Adrenal gland (tissue), 12 donors: ENCODE data around the gene RAB3IP. TPM values are rescaled to one million over a fixed set of nuclear protein-coding genes. Genes with fewer than 3 reads are reported as not detected.

Experiments
- DNase-seq, 7 donors: peaks; one replicate each; pipeline ENCODE4 v3.0.0-alpha.2; 2019 to 2020
- H3K27ac ChIP-seq, 5 donors: fragments of 200-600 bp; sonication (generic) in 4 of 5; 1 replicate in 3 of 5; 2 replicates in 2 of 5; pipeline versions ENCODE4 v1.5.1 to v1.8.0; 2016 to 2020; ENCODE audit warnings: mild to moderate bottlenecking in 1 of 5
- H3K27me3 ChIP-seq: fragments of 200-600 bp; 2 replicates; pipeline ENCODE4 v1.8.0; 2021
- H3K36me3 ChIP-seq, 2 donors: fragments of 200-600 bp; replicated peaks in 1 of 2; 1 replicate in 1 of 2; 2 replicates in 1 of 2; pipeline versions ENCODE4 v1.5.1 to v1.8.0; 2018 to 2022
- H3K4me1 ChIP-seq, 2 donors: fragments of 200-600 bp; replicated peaks in 1 of 2; 1 replicate in 1 of 2; 2 replicates in 1 of 2; pipeline versions ENCODE4 v1.5.1 to v1.8.0; 2018 to 2021
- H3K4me3 ChIP-seq, 4 donors: fragments of 200-600 bp; sonication (generic) in 3 of 4; one replicate each; pipeline ENCODE4 v1.5.1; 2016 to 2018
- H3K9me3 ChIP-seq, 3 donors: fragments of 200-600 bp; sonication (generic) in 1 of 3; replicated peaks in 1 of 3; 1 replicate in 2 of 3; 2 replicates in 1 of 3; pipeline versions ENCODE4 v1.5.1 to v1.8.0; 2016 to 2021
- POLR2A ChIP-seq, 2 donors: fragments of 450-650 bp; IDR thresholded peaks; one replicate each; pipeline ENCODE4 v1.6.1; 2017; ENCODE audit warnings: antibody characterized with exemption in 2 of 2, mild to moderate bottlenecking in 2 of 2, moderate library complexity in 1 of 2
- WGBS, 4 donors: extraction: QIAGEN DNeasy Blood & Tissue Kit in 2 of 4; methylation state at CpG; one replicate each; pipeline versions ENCODE4 v1.1.5 to v1.1.7; 2013 to 2017; 5-methylcytosine and 5-hydroxymethylcytosine counted together
- intact Hi-C, 2 donors: fragments of 100-400 bp; cut with DNase I; formaldehyde crosslinking; loops; one replicate each; pipeline versions ENCODE4 v1.14.1 to v1.15.0; 2022 to 2023
- polyA plus RNA-seq, 3 donors: library from polyadenylated mRNA; stranded (reverse); fragments of 200-250 nt in 2 of 3; fragments of 350-450 nt in 1 of 3; fragmentation: Illumina TruSeq in 1 of 3; extraction: RNeasy Lipid Tissue Mini Kit (QIAGEN cat#74804) in 1 of 3; gene quantifications; one replicate each; pipeline ENCODE4 v1.2.3, GENCODE V29; 2013 to 2014
- total RNA-seq, 9 donors: library from RNA; depleted of rRNA in 4 of 9; stranded (reverse); fragments of >200 nt in 4 of 9; fragments of 120-200 nt in 1 of 9; fragmentation: NEBNext Ultra II Directional in 1 of 9; extraction: Animal tissue kit (Norgen Biotek cat#: 25700) in 1 of 9; gene quantifications; one replicate each; pipeline versions ENCODE4 v1.1.0 to v1.2.4, GENCODE V29; 2013 to 2023
- TF ChIP-seq, protein P1 (sequence below), 6 experiments: fragments of 450-650 bp in 4 of 6; fragments of 200-600 bp in 2 of 6; sonication (generic) in 1 of 6; IDR thresholded peaks; 1 replicate in 5 of 6; 2 replicates in 1 of 6; pipeline versions ENCODE4 v1.5.1 to v1.8.0; 2016 to 2021; ENCODE audit warnings: antibody characterized with exemption in 6 of 6, mild to moderate bottlenecking in 2 of 6, moderate library complexity in 1 of 6
- donor health status: healthy with polysubstance abuse.
- donor health status: Bipolar disorder and iron deficiency.
- donor health status: DM: yes; HTN: yes; CAD: no.
- donor health status: DM: no; HTN: no; CAD: no.
- donor health status: DM: no; HTN: no; CAD: no.
- donor health status: DM: yes; HTN: yes; CAD: no.

RAB3IP gene
- total and polyA plus RNA-seq, 12 donors, result 15.4 to 61.9 (median 27.9) TPM

DNA sequence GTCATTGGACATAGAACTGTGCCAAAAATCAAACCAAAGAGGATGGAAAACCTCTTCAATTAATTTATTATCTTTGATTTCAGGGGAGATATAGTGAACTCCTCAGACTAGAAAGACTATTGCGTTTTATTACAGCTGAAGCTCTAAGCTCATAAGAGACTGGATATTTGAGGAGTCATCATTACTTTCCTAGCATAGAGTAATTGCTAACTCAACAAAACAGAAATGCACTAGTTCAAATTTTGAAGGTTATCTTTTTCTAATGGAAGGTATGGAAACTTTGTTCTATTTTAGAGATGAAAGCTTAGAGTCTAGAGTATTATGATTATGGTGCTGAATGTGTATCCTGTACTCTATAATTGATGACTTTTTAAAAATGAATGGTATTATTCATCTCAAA, 34.3 kb upstream of the RAB3IP start:
- 0 to 5% (median 0%) methylated on average over 1 of the region's 1 CpG for WGBS, 4 donors
- no peak for DNase-seq
- Histone ChIP-seq H3K9me3 (no peaks in the 10 kb centered on the region), H3K4me3 (no peak overlapping the region), H3K4me1 (no peaks in the 10 kb centered on the region), H3K27me3 (no peaks in the 10 kb centered on the region), H3K36me3 (no peaks in the 10 kb centered on the region), H3K27ac (no peak overlapping the region)
- TF ChIP-seq, protein P1, sequence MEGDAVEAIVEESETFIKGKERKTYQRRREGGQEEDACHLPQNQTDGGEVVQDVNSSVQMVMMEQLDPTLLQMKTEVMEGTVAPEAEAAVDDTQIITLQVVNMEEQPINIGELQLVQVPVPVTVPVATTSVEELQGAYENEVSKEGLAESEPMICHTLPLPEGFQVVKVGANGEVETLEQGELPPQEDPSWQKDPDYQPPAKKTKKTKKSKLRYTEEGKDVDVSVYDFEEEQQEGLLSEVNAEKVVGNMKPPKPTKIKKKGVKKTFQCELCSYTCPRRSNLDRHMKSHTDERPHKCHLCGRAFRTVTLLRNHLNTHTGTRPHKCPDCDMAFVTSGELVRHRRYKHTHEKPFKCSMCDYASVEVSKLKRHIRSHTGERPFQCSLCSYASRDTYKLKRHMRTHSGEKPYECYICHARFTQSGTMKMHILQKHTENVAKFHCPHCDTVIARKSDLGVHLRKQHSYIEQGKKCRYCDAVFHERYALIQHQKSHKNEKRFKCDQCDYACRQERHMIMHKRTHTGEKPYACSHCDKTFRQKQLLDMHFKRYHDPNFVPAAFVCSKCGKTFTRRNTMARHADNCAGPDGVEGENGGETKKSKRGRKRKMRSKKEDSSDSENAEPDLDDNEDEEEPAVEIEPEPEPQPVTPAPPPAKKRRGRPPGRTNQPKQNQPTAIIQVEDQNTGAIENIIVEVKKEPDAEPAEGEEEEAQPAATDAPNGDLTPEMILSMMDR (IDR thresholded peaks at IDR 0.05), result no peak
- no peak for TF ChIP-seq POLR2A (IDR thresholded peaks at IDR 0.05)
- intact Hi-C loops, result no loop called here

DNA sequence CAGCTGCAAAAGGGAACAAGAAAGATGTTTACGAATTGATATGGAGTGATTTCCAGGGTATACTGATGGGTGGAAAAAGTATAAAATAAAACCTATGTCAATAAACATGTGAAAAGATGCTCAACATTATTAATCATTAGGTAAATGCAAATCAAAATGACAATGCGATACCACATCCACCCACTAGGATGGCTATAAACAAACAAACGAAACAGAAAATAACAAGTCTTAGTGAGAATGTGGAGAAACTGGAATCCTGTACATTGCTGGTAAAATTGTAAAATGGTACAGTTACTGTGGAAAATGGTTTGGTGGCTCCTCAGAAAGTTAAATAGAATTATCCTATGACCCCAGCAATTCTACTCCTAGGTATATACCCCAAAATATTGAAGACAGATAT, 30.0 kb upstream of the RAB3IP start:
- no peak overlapping the region for H3K4me3 ChIP-seq
- no peaks in the 10 kb centered on the region for H3K9me3 ChIP-seq
- no peak overlapping the region for H3K27ac ChIP-seq
- intact Hi-C loops, result no loop called here
- WGBS, 4 donors, result 79 to 89% (median 85%) methylated on average over 3 of the region's 3 CpGs
- TF ChIP-seq, protein P1 (IDR thresholded peaks at IDR 0.05), result no peak
- no peak for TF ChIP-seq POLR2A (IDR thresholded peaks at IDR 0.05)
- DNase-seq, result no peak
- no peaks in the 10 kb centered on the region for H3K27me3 ChIP-seq
- H3K4me1 ChIP-seq, result no peaks in the 10 kb centered on the region
- H3K36me3 ChIP-seq, result no peaks in the 10 kb centered on the region

DNA sequence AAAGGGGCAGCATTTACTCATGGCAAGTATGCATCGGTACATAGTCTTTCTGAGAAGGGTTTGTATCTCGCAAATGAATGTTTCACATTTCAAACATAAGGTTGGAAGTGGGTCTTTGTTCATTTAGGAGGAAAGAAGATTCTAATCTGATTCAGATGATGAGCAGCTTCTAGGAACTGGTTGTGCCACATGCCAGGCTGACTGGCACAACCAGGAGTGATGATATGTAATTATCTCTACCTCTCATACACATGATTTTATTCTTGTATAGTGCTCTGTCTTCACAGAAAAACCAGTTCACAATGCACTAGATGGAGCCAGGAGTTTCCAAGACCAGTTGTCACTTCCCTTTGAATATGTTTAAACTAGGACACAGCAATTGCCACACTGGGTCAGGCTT, 25.8 kb upstream of the RAB3IP start:
- no peaks in the 10 kb centered on the region for H3K4me1 ChIP-seq
- no peaks in the 10 kb centered on the region for H3K9me3 ChIP-seq
- DNase-seq, result no peak
- no peaks in the 10 kb centered on the region for H3K36me3 ChIP-seq
- no peak overlapping the region for H3K27ac ChIP-seq
- H3K27me3 ChIP-seq, result no peaks in the 10 kb centered on the region
- intact Hi-C loops, result no loop called here
- 95 to 100% (median 97%) methylated on average over 2 of the region's 2 CpGs for WGBS, 4 donors
- no peak overlapping the region for H3K4me3 ChIP-seq
- no peak for TF ChIP-seq POLR2A (IDR thresholded peaks at IDR 0.05)
- TF ChIP-seq, protein P1 (IDR thresholded peaks at IDR 0.05), result no peak

GRCh38 chr12:69714542-69714941, 24.1 kb upstream of the RAB3IP start:
- Histone ChIP-seq H3K4me1 (no peaks in the 10 kb centered on the region), H3K27ac (no peak overlapping the region), H3K9me3 (no peaks in the 10 kb centered on the region), H3K36me3 (no peaks in the 10 kb centered on the region), H3K4me3 (no peak overlapping the region), H3K27me3 (no peaks in the 10 kb centered on the region)
- DNase-seq, result no peak
- 67 to 84% (median 80%) methylated on average over 3 of the region's 3 CpGs for WGBS, 4 donors
- no peak for TF ChIP-seq POLR2A (IDR thresholded peaks at IDR 0.05)
- TF ChIP-seq, protein P1 (IDR thresholded peaks at IDR 0.05), result no peak
- intact Hi-C loops, result no loop called here
